Bronchial epithelial cell (primary cell): ENCODE data around the gene NCAM1. TPM values are rescaled to one million over a fixed set of nuclear protein-coding genes. Genes with fewer than 3 reads are reported as not detected.

Experiments
- DNase-seq: peaks from one replicate; pipeline ENCODE4 v3.0.0-alpha.2; 2010; ENCODE audit warnings: low read depth
- FAIRE-seq: peaks from 2 replicates; lab custom pipeline; 2011; peaks lifted over from hg19 to GRCh38; lab: Jason Lieb, UNC
- H3K27me3 ChIP-seq: 2 replicates; pipeline ENCODE4 v1.5.1; 2011; ENCODE audit warnings: low read length; ENCODE audit not compliant: control insufficient read depth, insufficient read depth
- H3K36me3 ChIP-seq: 2 replicates; pipeline ENCODE4 v1.5.1; 2011; ENCODE audit warnings: low read length; ENCODE audit not compliant: control insufficient read depth, insufficient read depth
- H3K4me3 ChIP-seq: 2 replicates; pipeline ENCODE4 v1.5.1; 2011; ENCODE audit warnings: mild to moderate bottlenecking, low read depth, low read length, control low read depth
- CTCF ChIP-seq: IDR thresholded peaks from 2 replicates; pipeline ENCODE4 v1.5.1; 2011; ENCODE audit warnings: mild to moderate bottlenecking, moderate library complexity, low read length, control low read depth, inconsistent platforms; ENCODE audit not compliant: insufficient read depth, severe bottlenecking
- total RNA-seq: library from RNA; depleted of rRNA; stranded (reverse); fragments of >200 nt; gene quantifications from 2 replicates; pipeline ENCODE4 v1.2.1, GENCODE V29; 2014

Gene NCAM1
- total RNA-seq, 1 donor from 2014 or later, result under 0.01 TPM

GRCh38 chr11:113274713-113275582 is 313.7 kb downstream of the NCAM1 start:
- peaks cover 1% of the 10 kb centered on the region for H3K27me3 ChIP-seq
- H3K4me3 ChIP-seq, result no peak overlapping the region
- DNase-seq, result peak; percentile 36
- no peaks in the 10 kb centered on the region for H3K36me3 ChIP-seq
- FAIRE-seq, result no peak
- peak; percentile 24 for TF ChIP-seq CTCF

GRCh38 chr11:113275602-113276001 is 314.4 kb downstream of the NCAM1 start:
- no peak for TF ChIP-seq CTCF
- H3K27me3 ChIP-seq, result peaks cover 1% of the 10 kb centered on the region
- H3K36me3 ChIP-seq, result no peaks in the 10 kb centered on the region
- H3K4me3 ChIP-seq, result no peak overlapping the region
- no peak for DNase-seq
- FAIRE-seq, result no peak

- no peak for TF ChIP-seq CTCF
- no peak for FAIRE-seq
These were observed 315.2 kb downstream of the NCAM1 start for GRCh38 chr11:113276466-113276865.

GRCh38 chr11:113277907-113278306 is 316.7 kb downstream of the NCAM1 start:
- TF ChIP-seq CTCF, result no peak
- Histone ChIP-seq H3K36me3 (no peaks in the 10 kb centered on the region), H3K27me3 (no peaks in the 10 kb centered on the region), H3K4me3 (no peak overlapping the region)
- FAIRE-seq, result no peak
- DNase-seq, result no peak

More at GRCh38 chr11:113276466-113276865, 315.2 kb downstream of the NCAM1 start:
- Histone ChIP-seq H3K36me3 (no peaks in the 10 kb centered on the region), H3K27me3 (peaks cover 1% of the 10 kb centered on the region), H3K4me3 (no peak overlapping the region)
- no peak for DNase-seq

GRCh38 chr11:113278481-113278880 is 317.3 kb downstream of the NCAM1 start:
- TF ChIP-seq CTCF, result no peak
- no peaks in the 10 kb centered on the region for H3K27me3 ChIP-seq
- no peak overlapping the region for H3K4me3 ChIP-seq
- DNase-seq (no peak), FAIRE-seq (no peak)
- H3K36me3 ChIP-seq, result no peaks in the 10 kb centered on the region
